Measurements from ENCODE around the gene COL15A1.

The COL15A1 gene

GRCh38 chr9:98999152-98999525 is 55.4 kb downstream of the COL15A1 start:
- Histone ChIP-seq H3K9ac (ENCODE audit: low read length) (no peak overlapping the region), H4K8ac (ENCODE audit: low read depth, low read length) (no peak overlapping the region), H4K5ac (ENCODE audit: low read length) (no peak overlapping the region), H2BK120ac (ENCODE audit: low read depth, low read length) (no peak overlapping the region), H2BK15ac (replicated peaks; ENCODE audit: low read depth) (no peak overlapping the region), H3K79me2 (ENCODE audit: control insufficient read depth, insufficient read depth, low read length) (no peaks in the 10 kb centered on the region), H3K4ac (ENCODE audit: low read depth, low read length) (no peak overlapping the region), H3K79me1 (ENCODE audit: low read length) (no peaks in the 10 kb centered on the region), H3K4me3 (ENCODE audit: low read length) (no peak overlapping the region), H3K27ac (ENCODE audit: low read depth, low read length) (no peak overlapping the region), H3K56ac (ENCODE audit: low read length) (no peak overlapping the region), H3K23ac (ENCODE audit: low read length) (no peak overlapping the region), H3K27me3 (ENCODE audit: insufficient read depth, low read length, poor library complexity) (no peaks in the 10 kb centered on the region), H2AK5ac (ENCODE audit: low read length) (no peak overlapping the region), H2BK5ac (ENCODE audit: low read length) (peak overlapping the region; percentile 54), H3K36me3 (ENCODE audit: control insufficient read depth, insufficient read depth, low read length) (no peaks in the 10 kb centered on the region), H3K4me2 (ENCODE audit: low read length) (no peak overlapping the region), H3K18ac (ENCODE audit: low read length) (no peak overlapping the region), H3K4me1 (ENCODE audit: control insufficient read depth, low read depth, low read length) (peaks cover 11% of the 10 kb centered on the region)
- DNase-seq, result no peak
- no CpG with 5 or more reads among the region's 6 CpGs for WGBS (ENCODE audit: extremely low coverage, insufficient coverage, low lambda C conversion rate)

DNA sequence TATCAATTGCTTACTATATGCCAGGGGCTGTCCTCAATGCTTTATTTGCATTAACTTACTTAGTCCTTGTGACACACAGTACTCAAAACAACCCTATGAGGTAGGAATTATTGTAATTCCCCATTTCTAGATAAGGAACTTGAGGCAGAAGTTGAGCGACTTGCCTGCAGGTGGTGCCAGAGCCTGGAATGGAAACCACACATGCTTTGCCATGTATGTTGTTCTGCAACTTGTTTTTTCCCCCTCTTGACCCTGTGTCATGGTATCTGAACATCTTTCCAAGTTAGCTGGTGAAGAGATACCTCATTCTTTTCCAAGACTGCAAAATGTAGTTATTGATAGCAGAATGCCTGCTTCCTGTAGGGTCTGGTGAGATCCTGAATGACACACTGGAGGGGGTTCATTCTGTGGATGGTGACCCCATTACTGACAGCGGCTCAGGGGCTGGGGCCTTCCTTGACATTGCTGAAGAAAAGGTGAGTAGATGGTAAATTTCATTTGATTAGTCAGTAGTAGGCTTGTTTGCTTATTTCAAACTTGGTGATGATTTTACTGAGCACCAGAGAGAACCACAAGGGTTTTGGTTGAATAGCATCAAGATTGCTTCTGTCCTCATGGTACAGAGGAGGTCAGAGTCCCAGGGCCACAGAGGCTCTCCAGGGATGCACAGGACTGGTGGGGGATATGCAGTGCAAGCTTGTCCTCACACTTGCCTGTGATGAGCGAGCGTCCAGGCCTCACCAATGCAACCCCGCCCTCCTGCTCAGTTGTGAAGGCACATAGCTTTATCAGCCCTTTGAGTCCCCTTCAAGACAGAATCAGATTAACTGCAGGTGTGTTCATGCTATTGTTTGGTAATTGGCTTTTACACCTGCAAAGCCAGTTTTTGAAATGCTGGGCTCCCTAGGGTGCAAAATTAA is 57.0 kb downstream of the COL15A1 start:
- Histone ChIP-seq H3K4me1 (ENCODE audit: control insufficient read depth, low read depth, low read length) (peaks cover 11% of the 10 kb centered on the region), H3K79me1 (ENCODE audit: low read length) (no peaks in the 10 kb centered on the region), H3K27me3 (ENCODE audit: insufficient read depth, low read length, poor library complexity) (no peaks in the 10 kb centered on the region), H2BK5ac (ENCODE audit: low read length) (no peak overlapping the region), H3K79me2 (ENCODE audit: control insufficient read depth, insufficient read depth, low read length) (no peaks in the 10 kb centered on the region), H4K5ac (ENCODE audit: low read length) (no peak overlapping the region), H2BK120ac (ENCODE audit: low read depth, low read length) (no peak overlapping the region), H3K56ac (ENCODE audit: low read length) (no peak overlapping the region), H3K18ac (ENCODE audit: low read length) (no peak overlapping the region), H4K8ac (ENCODE audit: low read depth, low read length) (no peak overlapping the region), H2AK5ac (ENCODE audit: low read length) (no peak overlapping the region), H3K4ac (ENCODE audit: low read depth, low read length) (no peak overlapping the region), H3K36me3 (ENCODE audit: control insufficient read depth, insufficient read depth, low read length) (no peaks in the 10 kb centered on the region), H3K9ac (ENCODE audit: low read length) (no peak overlapping the region), H3K4me2 (ENCODE audit: low read length) (no peak overlapping the region), H2BK15ac (replicated peaks; ENCODE audit: low read depth) (no peak overlapping the region), H3K23ac (ENCODE audit: low read length) (no peak overlapping the region), H3K4me3 (ENCODE audit: low read length) (no peak overlapping the region), H3K27ac (ENCODE audit: low read depth, low read length) (no peak overlapping the region)
- WGBS (ENCODE audit: extremely low coverage, insufficient coverage, low lambda C conversion rate), result no CpG with 5 or more reads among the region's 5 CpGs
- peak; percentile 81 for DNase-seq

DNA sequence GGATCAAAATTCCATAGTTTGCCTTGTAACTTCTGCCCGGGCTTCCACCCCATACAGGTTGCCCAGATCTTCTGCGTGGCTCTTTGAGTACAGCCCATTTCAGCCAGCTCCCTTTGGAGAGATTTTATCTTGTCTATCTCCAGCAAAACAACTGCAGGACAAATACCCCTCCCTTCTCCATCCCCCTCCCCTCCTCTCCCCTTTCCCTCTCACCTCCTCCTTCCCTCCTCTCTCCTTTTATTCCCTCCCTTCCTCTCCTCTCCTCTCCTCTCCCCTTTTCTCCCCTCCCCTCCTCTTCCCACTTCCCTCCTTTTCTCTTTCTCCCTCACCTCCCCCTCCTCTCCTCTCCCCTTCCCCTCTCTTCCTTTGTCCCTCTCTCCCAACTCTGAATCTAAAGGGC is 58.2 kb downstream of the COL15A1 start:
- Histone ChIP-seq H2BK120ac (ENCODE audit: low read depth, low read length) (no peak overlapping the region), H3K56ac (ENCODE audit: low read length) (peak overlapping the region; percentile 63), H3K36me3 (ENCODE audit: control insufficient read depth, insufficient read depth, low read length) (no peaks in the 10 kb centered on the region), H3K27ac (ENCODE audit: low read depth, low read length) (peak overlapping the region; percentile 72), H2BK15ac (replicated peaks; ENCODE audit: low read depth) (no peak overlapping the region), H2AK5ac (ENCODE audit: low read length) (no peak overlapping the region), H3K23ac (ENCODE audit: low read length) (no peak overlapping the region), H3K9ac (ENCODE audit: low read length) (no peak overlapping the region), H3K4me1 (ENCODE audit: control insufficient read depth, low read depth, low read length) (peaks cover 11% of the 10 kb centered on the region), H3K4me3 (ENCODE audit: low read length) (no peak overlapping the region), H3K79me2 (ENCODE audit: control insufficient read depth, insufficient read depth, low read length) (no peaks in the 10 kb centered on the region), H3K79me1 (ENCODE audit: low read length) (no peaks in the 10 kb centered on the region), H3K4me2 (ENCODE audit: low read length) (no peak overlapping the region), H4K5ac (ENCODE audit: low read length) (no peak overlapping the region), H3K4ac (ENCODE audit: low read depth, low read length) (no peak overlapping the region), H3K18ac (ENCODE audit: low read length) (peak overlapping the region; percentile 23), H4K8ac (ENCODE audit: low read depth, low read length) (no peak overlapping the region), H3K27me3 (ENCODE audit: insufficient read depth, low read length, poor library complexity) (no peaks in the 10 kb centered on the region), H2BK5ac (ENCODE audit: low read length) (peak overlapping the region; percentile 21)
- no CpG with 5 or more reads among the region's 2 CpGs for WGBS (ENCODE audit: extremely low coverage, insufficient coverage, low lambda C conversion rate)
- no peak for DNase-seq

DNA sequence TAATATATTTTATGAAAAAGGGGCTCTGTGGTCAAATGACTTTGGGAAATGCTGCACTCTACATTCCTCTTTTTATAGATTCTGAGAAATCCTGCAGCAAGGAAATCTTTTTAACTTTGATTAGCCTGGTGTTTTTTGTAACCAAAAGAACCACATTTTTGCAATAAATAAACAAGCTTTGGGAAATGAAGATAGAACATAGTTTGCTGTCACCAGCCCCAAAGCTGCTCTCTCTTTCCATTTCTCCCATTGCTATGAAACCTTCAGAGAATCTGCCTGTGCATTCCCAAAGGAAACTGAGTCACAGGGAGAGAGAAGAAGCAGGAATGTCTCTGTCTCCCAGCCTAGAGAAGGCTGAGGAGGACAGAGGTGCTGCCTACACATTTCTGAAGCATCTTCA is 59.0 kb downstream of the COL15A1 start:
- H3K4ac ChIP-seq (ENCODE audit: low read depth, low read length), result no peak overlapping the region
- H3K56ac ChIP-seq (ENCODE audit: low read length), result no peak overlapping the region
- no peak overlapping the region for H2BK120ac ChIP-seq (ENCODE audit: low read depth, low read length)
- DNase-seq, result no peak
- H3K4me2 ChIP-seq (ENCODE audit: low read length), result no peak overlapping the region
- no peak overlapping the region for H3K23ac ChIP-seq (ENCODE audit: low read length)
- no peak overlapping the region for H3K27ac ChIP-seq (ENCODE audit: low read depth, low read length)
- no peak overlapping the region for H4K5ac ChIP-seq (ENCODE audit: low read length)
- no peak overlapping the region for H2AK5ac ChIP-seq (ENCODE audit: low read length)
- no peak overlapping the region for H3K4me3 ChIP-seq (ENCODE audit: low read length)
- H3K79me2 ChIP-seq (ENCODE audit: control insufficient read depth, insufficient read depth, low read length), result no peaks in the 10 kb centered on the region
- no peak overlapping the region for H3K18ac ChIP-seq (ENCODE audit: low read length)
- H3K9ac ChIP-seq (ENCODE audit: low read length), result no peak overlapping the region
- no peak overlapping the region for H4K8ac ChIP-seq (ENCODE audit: low read depth, low read length)
- no peak overlapping the region for H2BK5ac ChIP-seq (ENCODE audit: low read length)
- H2BK15ac ChIP-seq (replicated peaks; ENCODE audit: low read depth), result no peak overlapping the region
- no peaks in the 10 kb centered on the region for H3K36me3 ChIP-seq (ENCODE audit: control insufficient read depth, insufficient read depth, low read length)
- no peaks in the 10 kb centered on the region for H3K79me1 ChIP-seq (ENCODE audit: low read length)
- peaks cover 11% of the 10 kb centered on the region for H3K4me1 ChIP-seq (ENCODE audit: control insufficient read depth, low read depth, low read length)
- no peaks in the 10 kb centered on the region for H3K27me3 ChIP-seq (ENCODE audit: insufficient read depth, low read length, poor library complexity)

DNA sequence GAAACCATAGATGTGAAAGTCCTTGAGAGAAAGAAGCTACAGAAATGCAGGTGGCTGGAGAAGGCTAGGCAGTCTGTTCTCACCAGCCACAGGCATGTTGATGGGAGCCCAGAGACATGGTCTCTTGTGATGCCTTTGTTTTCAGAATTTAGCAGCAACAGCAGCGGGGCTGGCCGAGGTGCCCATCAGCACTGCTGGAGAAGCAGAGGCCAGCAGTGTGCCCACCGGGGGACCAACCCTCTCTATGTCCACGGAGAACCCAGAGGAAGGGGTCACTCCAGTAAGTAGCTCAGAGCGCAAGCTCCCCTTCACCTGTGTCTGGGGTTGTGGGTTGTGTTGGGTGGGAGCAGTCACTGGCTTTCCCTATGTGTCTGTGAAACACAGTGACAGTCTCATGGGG is 59.6 kb downstream of the COL15A1 start:
- Histone ChIP-seq H2AK5ac (ENCODE audit: low read length) (no peak overlapping the region), H3K23ac (ENCODE audit: low read length) (no peak overlapping the region), H3K36me3 (ENCODE audit: control insufficient read depth, insufficient read depth, low read length) (no peaks in the 10 kb centered on the region), H3K56ac (ENCODE audit: low read length) (no peak overlapping the region), H3K79me2 (ENCODE audit: control insufficient read depth, insufficient read depth, low read length) (no peaks in the 10 kb centered on the region), H3K4me2 (ENCODE audit: low read length) (no peak overlapping the region), H2BK5ac (ENCODE audit: low read length) (no peak overlapping the region), H3K18ac (ENCODE audit: low read length) (no peak overlapping the region), H3K4me1 (ENCODE audit: control insufficient read depth, low read depth, low read length) (peaks cover 11% of the 10 kb centered on the region), H3K4ac (ENCODE audit: low read depth, low read length) (no peak overlapping the region), H2BK120ac (ENCODE audit: low read depth, low read length) (no peak overlapping the region), H4K8ac (ENCODE audit: low read depth, low read length) (no peak overlapping the region), H3K9ac (ENCODE audit: low read length) (no peak overlapping the region), H3K27me3 (ENCODE audit: insufficient read depth, low read length, poor library complexity) (no peaks in the 10 kb centered on the region), H2BK15ac (replicated peaks; ENCODE audit: low read depth) (no peak overlapping the region), H3K27ac (ENCODE audit: low read depth, low read length) (no peak overlapping the region), H3K79me1 (ENCODE audit: low read length) (no peaks in the 10 kb centered on the region), H4K5ac (ENCODE audit: low read length) (no peak overlapping the region), H3K4me3 (ENCODE audit: low read length) (no peak overlapping the region)
- DNase-seq, result no peak
- WGBS (ENCODE audit: extremely low coverage, insufficient coverage, low lambda C conversion rate), result no CpG with 5 or more reads among the region's 5 CpGs

- Histone ChIP-seq H2BK15ac (replicated peaks; ENCODE audit: low read depth) (no peak overlapping the region), H2AK5ac (ENCODE audit: low read length) (no peak overlapping the region), H3K4ac (ENCODE audit: low read depth, low read length) (no peak overlapping the region), H3K56ac (ENCODE audit: low read length) (no peak overlapping the region), H3K36me3 (ENCODE audit: control insufficient read depth, insufficient read depth, low read length) (no peaks in the 10 kb centered on the region), H3K27ac (ENCODE audit: low read depth, low read length) (no peak overlapping the region), H3K4me2 (ENCODE audit: low read length) (no peak overlapping the region), H3K27me3 (ENCODE audit: insufficient read depth, low read length, poor library complexity) (no peaks in the 10 kb centered on the region), H3K18ac (ENCODE audit: low read length) (no peak overlapping the region), H3K9ac (ENCODE audit: low read length) (no peak overlapping the region), H3K4me3 (ENCODE audit: low read length) (no peak overlapping the region), H3K4me1 (ENCODE audit: control insufficient read depth, low read depth, low read length) (peaks cover 9% of the 10 kb centered on the region), H4K8ac (ENCODE audit: low read depth, low read length) (no peak overlapping the region), H3K79me2 (ENCODE audit: control insufficient read depth, insufficient read depth, low read length) (no peaks in the 10 kb centered on the region), H2BK120ac (ENCODE audit: low read depth, low read length) (no peak overlapping the region), H3K23ac (ENCODE audit: low read length) (no peak overlapping the region), H2BK5ac (ENCODE audit: low read length) (no peak overlapping the region), H4K5ac (ENCODE audit: low read length) (no peak overlapping the region), H3K79me1 (ENCODE audit: low read length) (no peaks in the 10 kb centered on the region)
- DNase-seq, result no peak
- no CpG with 5 or more reads among the region's 5 CpGs for WGBS (ENCODE audit: extremely low coverage, insufficient coverage, low lambda C conversion rate)
These were observed 60.4 kb downstream of the COL15A1 start for GRCh38 chr9:99004115-99004514.

Measured in mesendoderm (in vitro differentiated cells).